GM18867 (cell line): ENCODE measurements around the gene EPHB1.

Source experiments
- ATAC-seq: cut with Tn5 transposase; IDR thresholded peaks from one replicate; pipeline ENCODE4 v1.9.1; 2021; ENCODE audit warnings: mild to moderate bottlenecking, moderate library complexity; ENCODE audit not compliant: unreplicated experiment

EPHB1 gene

DNA sequence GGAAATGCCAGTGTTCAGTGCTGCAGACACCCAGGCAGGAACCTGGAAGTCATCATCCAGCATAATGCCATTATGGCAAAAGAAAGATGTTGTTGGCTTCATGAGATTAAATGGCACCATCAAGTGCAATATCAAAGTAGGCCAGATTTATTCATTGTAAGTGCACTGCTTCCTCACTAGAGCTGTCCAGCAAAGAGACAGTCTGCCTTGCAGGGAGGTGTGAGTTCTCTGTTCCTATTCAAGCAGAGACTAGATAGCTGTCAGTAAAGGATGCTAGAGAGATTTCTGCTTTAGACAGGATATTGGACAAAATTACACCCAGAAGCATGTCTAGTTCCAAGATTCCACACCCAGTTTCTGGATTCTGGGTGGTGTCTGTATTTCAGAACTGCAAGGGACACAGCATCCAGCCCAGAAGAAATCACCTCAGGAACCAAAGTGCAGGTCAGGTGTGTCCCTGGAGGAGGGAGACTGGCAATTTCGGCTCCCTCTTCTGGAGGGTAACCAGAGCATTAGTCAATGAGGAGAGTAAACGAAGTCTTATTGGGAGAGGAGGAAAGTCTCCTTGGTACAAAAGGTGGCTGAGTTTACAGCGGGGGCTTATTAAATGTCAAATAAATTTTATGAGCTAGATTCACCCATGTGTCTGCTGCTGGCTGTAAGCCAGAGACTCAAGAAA, 377.3 kb downstream of the EPHB1 start:
- ATAC-seq = no peak

GRCh38 chr3:135175728-135176277, 380.7 kb downstream of the EPHB1 start:
- ATAC-seq = no peak

DNA sequence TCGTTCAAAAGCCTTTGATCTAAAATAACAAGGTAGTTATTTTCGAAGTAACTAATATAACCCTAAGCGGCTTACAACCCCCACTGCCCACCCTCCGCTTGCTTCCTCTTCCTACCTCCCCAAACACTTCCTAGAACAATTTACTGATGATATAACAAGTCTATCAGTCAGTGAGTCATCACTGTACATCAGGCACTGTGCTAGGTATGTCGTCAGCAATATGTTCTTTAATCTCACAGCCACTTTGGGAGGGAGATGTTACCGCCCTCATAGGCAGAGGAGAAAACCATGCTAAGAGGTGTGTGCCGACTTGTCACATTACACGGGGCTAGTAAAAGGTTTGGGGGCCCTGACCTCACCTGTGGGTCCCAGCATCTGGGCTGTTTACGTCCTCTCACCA, 381.8 kb downstream of the EPHB1 start:
- ATAC-seq = no peak

- ATAC-seq = no peak
Observed at GRCh38 chr3:135178566-135178965, 383.5 kb downstream of the EPHB1 start.

GRCh38 chr3:135181408-135181807, 386.3 kb downstream of the EPHB1 start:
- ATAC-seq = no peak

DNA sequence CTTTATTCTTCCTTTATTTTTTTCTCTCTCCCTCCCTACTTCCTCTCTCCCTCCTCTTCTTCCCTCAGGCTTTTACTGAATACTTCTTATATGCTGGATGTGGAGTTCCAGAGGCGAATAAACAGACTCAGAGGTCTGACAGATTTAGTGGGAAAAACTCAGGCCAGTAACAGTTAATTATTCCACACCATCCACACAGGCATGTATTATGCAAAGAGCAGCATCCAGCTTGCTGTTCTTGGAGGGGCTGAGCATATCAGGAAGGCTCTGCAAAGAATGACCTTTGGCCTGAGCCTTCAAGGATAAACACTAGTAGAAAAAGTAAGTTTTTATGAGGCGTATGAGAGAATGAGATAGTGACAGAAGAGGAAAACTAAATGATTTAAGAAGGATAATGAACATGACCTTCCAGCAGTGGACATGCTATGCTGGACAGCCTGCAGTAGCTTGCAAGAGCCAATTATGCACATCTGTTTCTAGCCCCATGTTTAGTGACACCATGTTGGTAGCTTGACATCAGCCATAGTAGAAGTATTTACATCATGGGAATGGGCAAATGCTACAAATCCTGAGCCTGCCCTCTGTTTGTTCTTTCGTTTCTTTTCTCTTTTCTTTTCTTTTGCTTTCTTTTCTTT, 387.4 kb downstream of the EPHB1 start:
- no peak for ATAC-seq

DNA sequence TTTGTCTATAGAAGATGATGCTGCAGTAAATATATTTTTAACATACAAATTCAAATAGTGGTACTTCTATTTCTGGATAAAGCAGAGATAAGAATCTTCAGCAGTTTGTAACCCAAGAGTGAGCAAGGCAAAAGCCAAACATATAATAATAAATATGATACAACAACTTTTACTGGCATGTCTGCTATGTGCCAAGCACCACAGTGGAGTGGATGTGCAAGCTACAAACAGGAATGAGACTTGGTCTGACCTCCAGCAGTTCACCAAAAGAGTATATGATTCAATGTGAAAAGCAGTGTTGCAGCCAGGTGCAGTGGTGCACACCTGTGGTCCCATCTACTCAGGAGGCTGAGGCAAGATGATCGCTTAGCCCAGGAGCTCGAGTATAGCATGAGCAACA, 395.6 kb downstream of the EPHB1 start:
- no peak for ATAC-seq

DNA sequence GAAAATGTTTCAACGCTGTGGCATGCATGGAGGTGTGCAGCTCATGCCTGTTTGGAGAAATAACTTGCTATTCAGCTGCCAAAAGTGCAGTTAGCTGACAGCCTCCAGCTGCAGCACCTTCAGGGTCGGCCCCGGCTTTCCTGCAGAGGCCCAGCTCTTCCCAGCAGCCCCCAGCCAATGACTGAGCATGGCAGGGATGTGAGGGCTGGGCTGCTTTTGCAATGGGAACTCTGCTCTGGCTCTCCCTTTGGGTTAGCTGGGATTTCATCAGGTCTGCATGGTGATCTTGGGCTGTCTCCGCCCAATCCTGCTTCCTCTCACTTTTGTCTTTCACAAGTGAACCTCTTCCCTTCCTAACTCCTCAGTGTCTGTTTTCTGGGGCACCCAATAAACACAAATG, 396.6 kb downstream of the EPHB1 start:
- ATAC-seq = no peak

- ATAC-seq = no peak
Observed at GRCh38 chr3:135192929-135193328, 397.9 kb downstream of the EPHB1 start.

DNA sequence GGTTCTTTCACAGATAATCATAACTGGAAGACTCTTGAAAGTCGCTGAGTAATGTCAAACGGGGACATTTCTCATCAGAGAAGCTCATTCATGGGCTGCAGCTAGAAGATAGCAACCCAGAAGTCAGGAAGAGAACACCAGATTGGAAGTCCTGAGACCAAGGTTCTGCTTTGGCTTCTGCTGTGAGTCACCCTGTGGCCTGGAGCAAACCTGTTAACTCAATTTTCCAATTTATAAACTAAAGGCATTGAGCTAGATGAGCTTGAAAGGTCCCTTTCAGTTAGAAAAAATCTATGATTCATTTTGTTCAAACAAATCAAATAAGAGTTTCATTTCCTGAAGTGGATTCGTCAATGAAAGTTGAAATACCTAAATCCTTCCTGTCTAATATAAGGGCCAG, 402.2 kb downstream of the EPHB1 start:
- ATAC-seq = peak; percentile 47

DNA sequence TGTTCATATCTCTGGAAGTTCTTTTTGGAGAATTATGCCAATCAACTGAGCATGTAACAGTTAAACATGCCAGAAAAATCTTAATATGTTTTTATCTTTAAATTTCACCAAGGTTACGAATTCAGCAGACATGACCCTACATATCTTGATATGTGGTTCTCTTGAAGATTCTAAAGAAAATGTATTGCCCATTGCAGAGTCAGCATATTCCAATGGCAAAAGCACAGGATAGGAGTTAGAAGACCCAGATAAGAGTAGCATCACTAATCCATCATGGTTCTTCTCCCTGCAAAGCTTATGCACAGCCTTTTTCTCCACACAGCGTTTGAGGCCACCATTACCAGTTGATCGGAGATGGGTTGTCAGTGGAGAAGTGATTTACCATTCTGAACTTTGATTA, 402.8 kb downstream of the EPHB1 start:
- ATAC-seq = no peak

GRCh38 chr3:135199137-135199536, 404.1 kb downstream of the EPHB1 start:
- ATAC-seq = peak; percentile 72

DNA sequence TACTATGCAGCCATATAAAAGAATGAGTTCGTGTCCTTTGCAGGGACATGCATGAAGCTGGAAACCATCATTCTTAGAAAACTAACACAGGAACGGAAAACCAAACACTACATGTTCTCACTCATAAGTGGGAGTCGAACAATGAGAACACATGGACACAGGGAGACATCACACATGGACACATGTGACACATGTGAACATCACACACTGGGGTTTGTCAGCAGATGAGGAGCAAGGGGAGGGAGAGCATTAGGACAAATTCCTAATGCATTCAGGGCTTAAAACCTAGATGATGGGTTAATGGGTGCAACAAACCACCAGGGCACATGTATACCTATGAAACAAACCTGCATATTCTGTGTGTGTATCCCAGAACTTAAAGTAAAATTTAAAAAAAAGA, 408.0 kb downstream of the EPHB1 start:
- no peak for ATAC-seq

GRCh38 chr3:135213213-135213612, 418.2 kb downstream of the EPHB1 start:
- no peak for ATAC-seq

DNA sequence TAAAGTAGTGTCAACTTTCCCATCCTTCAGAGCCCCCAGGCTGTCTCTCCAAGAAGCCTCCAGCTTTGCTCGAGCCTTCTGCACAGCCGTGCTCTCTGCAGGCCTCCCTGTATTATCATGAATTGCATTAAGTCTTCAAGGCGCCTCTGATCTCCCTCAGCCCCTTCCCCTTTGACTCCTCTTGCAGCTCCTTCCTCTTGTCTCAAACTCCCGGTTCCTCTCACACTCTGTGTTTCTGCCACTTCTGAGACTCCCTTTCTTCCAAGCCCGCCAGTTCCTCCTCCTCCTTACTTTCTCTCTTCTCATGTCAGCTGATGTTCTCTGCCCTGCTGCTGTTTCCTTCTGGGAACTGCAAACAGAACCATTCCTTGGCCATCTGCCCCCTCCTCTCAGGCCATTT, 418.8 kb downstream of the EPHB1 start:
- ATAC-seq = no peak

GRCh38 chr3:135214400-135214799, 419.3 kb downstream of the EPHB1 start:
- no peak for ATAC-seq

DNA sequence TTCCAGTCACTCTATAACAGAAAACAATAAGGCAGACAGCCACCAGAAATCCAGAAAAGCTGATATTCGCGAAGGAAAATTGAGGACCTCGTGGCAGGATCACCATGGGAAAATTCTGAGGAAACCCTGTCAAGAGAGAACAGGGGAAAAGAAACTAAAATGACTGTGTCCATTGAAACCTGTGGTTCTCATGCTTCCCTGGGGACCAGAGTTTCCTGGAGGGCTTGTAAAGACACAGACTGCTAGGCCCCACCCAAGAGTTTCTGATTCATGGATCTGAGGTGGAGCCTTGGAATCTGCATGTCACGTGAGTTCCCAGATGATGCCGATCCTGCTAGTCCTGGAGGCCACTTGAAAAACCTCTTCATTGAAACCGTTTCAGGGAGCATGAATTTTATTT, 420.5 kb downstream of the EPHB1 start:
- no peak for ATAC-seq

DNA sequence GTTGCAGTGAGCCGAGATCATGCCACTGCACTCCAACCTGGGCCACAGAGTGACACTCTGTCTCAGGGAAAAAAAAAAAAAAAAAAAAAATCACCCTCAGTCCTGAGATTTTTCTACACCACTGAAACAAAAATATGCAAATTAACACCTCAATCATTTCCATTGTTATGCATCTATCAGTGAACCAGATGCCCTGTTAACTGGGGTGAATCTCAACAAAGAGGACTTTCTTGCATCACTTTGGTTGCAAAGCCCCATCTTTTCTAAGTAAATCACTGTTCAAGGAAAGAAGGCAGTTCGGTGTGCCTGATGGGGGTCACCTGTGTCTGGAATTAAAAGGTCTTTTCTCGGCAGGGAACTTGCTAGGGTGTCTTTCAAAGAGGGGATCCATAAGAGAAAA, 421.6 kb downstream of the EPHB1 start:
- ATAC-seq = no peak

DNA sequence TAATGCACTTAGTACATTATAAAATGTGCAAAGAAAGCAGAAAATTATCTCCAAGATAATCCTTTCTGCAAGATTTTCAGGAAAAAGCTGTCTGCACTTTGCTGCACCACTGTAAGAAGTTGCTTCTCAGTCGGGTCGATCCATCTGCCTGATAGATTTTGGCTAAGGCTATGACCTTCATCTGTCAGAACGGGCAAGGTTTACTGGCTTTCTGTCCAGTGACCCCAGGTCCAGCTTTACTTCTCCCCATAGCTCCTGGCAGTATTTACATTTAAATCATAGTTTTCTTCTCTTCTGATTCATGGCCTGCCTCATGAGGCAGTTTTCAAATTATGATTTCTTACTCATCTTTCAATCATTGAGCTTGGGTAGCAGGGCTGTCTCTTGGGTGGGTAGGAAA, 422.7 kb downstream of the EPHB1 start:
- no peak for ATAC-seq

GRCh38 chr3:135218304-135218703, 423.2 kb downstream of the EPHB1 start:
- peak; percentile 49 for ATAC-seq

DNA sequence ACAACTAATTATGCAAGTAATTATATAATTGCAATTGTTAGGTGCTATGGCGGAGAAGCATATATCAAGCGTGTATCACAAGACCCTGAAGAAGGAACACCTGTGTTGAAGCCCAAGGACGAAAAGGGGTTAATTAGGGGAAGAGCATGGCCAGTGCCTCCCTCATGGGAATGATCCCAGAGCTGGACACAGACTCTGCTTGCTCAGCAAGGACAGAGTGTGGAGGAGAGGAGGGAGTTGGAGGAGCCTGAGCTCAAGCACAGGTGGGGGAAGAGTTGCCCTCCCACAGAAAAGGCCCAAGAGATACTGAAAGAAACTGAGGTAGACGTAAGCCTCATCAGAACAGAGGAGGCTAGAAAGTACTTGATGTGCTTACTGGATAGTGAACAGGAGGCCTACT, 423.7 kb downstream of the EPHB1 start:
- ATAC-seq = no peak

- ATAC-seq = peak; percentile 64
Observed at GRCh38 chr3:135224815-135225362, 429.8 kb downstream of the EPHB1 start.
